Central memory CD8-positive, alpha-beta T cell (primary cell): Measurements from ENCODE around the gene HMGCLL1.

Source experiments
- ATAC-seq: fragments of 150-1000 bp; cut with Tn5 transposase; replicated peaks from 2 replicates; pipeline ENCODE4 v1.10.0; 2022; ENCODE audit warnings: mild to moderate bottlenecking, moderate FRiP score, moderate number of reproducible peaks; ENCODE audit not compliant: poor library complexity, severe bottlenecking; ENCODE audit errors: extremely low read depth
- DNase-seq, 2 donors: peaks; one replicate each; pipeline ENCODE4 v3.0.0; 2021; ENCODE audit warnings: low spot score in 2 of 2
- H3K27ac Mint-ChIP-seq: one replicate; pipeline ENCODE4 v1.8.0; 2022; ENCODE audit warnings: low read depth, mild to moderate bottlenecking, moderate library complexity, mixed read lengths
- H3K27me3 Mint-ChIP-seq: one replicate; pipeline ENCODE4 v1.8.0; 2022; ENCODE audit warnings: mixed read lengths
- H3K36me3 Mint-ChIP-seq: one replicate; pipeline ENCODE4 v1.8.0; 2022; ENCODE audit warnings: mild to moderate bottlenecking, moderate library complexity, mixed read lengths; ENCODE audit not compliant: insufficient read depth
- H3K4me1 Mint-ChIP-seq: one replicate; pipeline ENCODE4 v1.8.0; 2022; ENCODE audit warnings: mixed read lengths
- H3K4me3 Mint-ChIP-seq: one replicate; pipeline ENCODE4 v1.8.0; 2022; ENCODE audit warnings: mild to moderate bottlenecking, moderate library complexity, mixed read lengths
- H3K9me3 Mint-ChIP-seq: one replicate; pipeline ENCODE4 v1.8.0; 2022; ENCODE audit warnings: mixed read lengths

Gene HMGCLL1

GRCh38 chr6:55410674-55411073 lies 168.3 kb downstream of the HMGCLL1 start:
- H3K9me3 Mint-ChIP-seq, result peaks cover 37% of the 10 kb centered on the region
- no peak overlapping the region for H3K4me3 Mint-ChIP-seq
- DNase-seq, result no peak
- no peaks in the 10 kb centered on the region for H3K4me1 Mint-ChIP-seq
- no peak overlapping the region for H3K27ac Mint-ChIP-seq
- H3K36me3 Mint-ChIP-seq, result no peaks in the 10 kb centered on the region
- no peaks in the 10 kb centered on the region for H3K27me3 Mint-ChIP-seq
- no peak for ATAC-seq

- Mint-ChIP-seq H3K36me3 (no peaks in the 10 kb centered on the region), H3K4me1 (no peaks in the 10 kb centered on the region), H3K4me3 (no peak overlapping the region), H3K27ac (no peak overlapping the region), H3K9me3 (peaks cover 20% of the 10 kb centered on the region), H3K27me3 (no peaks in the 10 kb centered on the region)
- ATAC-seq, result no peak
- DNase-seq, result no peak
Measured at GRCh38 chr6:55405474-55406235, 173.3 kb downstream of the HMGCLL1 start.

GRCh38 chr6:55399351-55399750 lies 179.6 kb downstream of the HMGCLL1 start:
- no peaks in the 10 kb centered on the region for H3K4me1 Mint-ChIP-seq
- no peak overlapping the region for H3K4me3 Mint-ChIP-seq
- ATAC-seq (no peak), DNase-seq (no peak)
- H3K27ac Mint-ChIP-seq, result no peak overlapping the region
- peaks cover 7% of the 10 kb centered on the region for H3K9me3 Mint-ChIP-seq
- no peaks in the 10 kb centered on the region for H3K27me3 Mint-ChIP-seq
- H3K36me3 Mint-ChIP-seq, result no peaks in the 10 kb centered on the region

- Mint-ChIP-seq H3K9me3 (peaks cover 12% of the 10 kb centered on the region), H3K4me3 (no peak overlapping the region), H3K27me3 (no peaks in the 10 kb centered on the region), H3K27ac (no peak overlapping the region), H3K4me1 (no peaks in the 10 kb centered on the region), H3K36me3 (no peaks in the 10 kb centered on the region)
- DNase-seq (no peak), ATAC-seq (no peak)
Measured at GRCh38 chr6:55397986-55398385, 181.0 kb downstream of the HMGCLL1 start.

DNA sequence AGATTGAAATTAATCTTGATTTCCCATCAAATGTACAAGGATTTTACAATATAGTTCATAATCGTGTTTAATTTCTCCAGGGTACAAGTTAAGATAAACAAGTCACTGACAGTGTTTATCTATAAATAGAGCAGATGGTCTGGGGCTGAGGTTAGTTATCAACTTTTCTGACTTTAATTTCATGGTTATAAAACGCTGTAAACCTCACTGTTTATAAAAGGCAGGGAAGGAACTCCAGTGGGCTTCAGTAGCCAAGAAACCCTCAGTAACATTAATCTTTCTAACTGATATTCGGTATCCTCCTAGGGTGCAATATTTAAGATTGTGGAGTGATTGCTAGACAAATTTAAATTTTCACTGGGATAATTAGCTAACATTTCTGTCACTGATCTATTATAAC lies 183.1 kb downstream of the HMGCLL1 start:
- no peak overlapping the region for H3K4me3 Mint-ChIP-seq
- DNase-seq, result no peak

DNA sequence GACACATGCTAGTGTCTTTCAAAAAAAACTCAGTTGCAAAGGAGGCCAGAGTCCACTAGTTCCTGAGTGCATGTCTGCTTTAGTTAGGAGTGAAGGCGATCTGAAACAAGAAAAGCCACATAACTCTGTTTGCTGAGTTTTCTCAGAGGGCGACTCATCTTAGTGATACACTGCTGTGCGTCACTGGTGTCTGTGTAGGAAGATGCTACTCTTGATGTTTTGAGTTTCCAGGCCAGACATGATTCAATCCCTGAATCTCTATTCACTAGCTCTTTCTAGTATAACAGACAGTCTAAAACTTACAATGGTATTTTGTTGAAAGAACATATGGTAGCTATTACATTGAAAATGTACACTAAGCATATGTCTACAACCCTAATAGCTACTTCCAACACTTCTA lies 190.8 kb downstream of the HMGCLL1 start:
- H3K4me3 Mint-ChIP-seq, result no peak overlapping the region
- peaks cover 19% of the 10 kb centered on the region for H3K9me3 Mint-ChIP-seq
- H3K36me3 Mint-ChIP-seq, result no peaks in the 10 kb centered on the region
- no peak overlapping the region for H3K27ac Mint-ChIP-seq
- ATAC-seq (no peak), DNase-seq (no peak)
- H3K4me1 Mint-ChIP-seq, result no peaks in the 10 kb centered on the region
- H3K27me3 Mint-ChIP-seq, result no peaks in the 10 kb centered on the region

More for the DNA sequence above, 183.1 kb downstream of the HMGCLL1 start:
- no peaks in the 10 kb centered on the region for H3K27me3 Mint-ChIP-seq
- no peaks in the 10 kb centered on the region for H3K36me3 Mint-ChIP-seq
- peaks cover 21% of the 10 kb centered on the region for H3K9me3 Mint-ChIP-seq
- ATAC-seq, result no peak
- H3K27ac Mint-ChIP-seq, result no peak overlapping the region
- H3K4me1 Mint-ChIP-seq, result no peaks in the 10 kb centered on the region
